ENCODE measurements around the gene RAB36.

Gene RAB36

DNA sequence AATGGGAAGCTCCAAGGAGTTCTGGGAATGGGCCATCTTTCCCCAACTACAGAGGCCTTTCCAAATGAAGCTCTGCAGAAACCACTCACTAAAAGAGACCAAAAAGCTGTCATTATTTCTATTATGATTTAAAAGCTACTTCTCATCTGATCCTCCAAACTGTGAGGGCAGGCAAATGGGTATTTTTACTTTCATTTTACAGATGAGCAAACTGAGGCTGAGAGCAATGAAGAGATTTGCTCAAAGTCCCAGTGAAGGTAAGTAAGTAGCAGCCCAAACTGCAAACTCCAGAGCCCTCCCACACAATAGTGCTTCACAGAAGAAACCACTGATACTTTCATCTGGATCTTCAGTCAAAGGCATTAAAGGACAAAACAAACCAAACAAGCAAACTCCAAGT is 4.9 kb upstream of the RAB36 start:
- DNase-seq, result no peak

DNA sequence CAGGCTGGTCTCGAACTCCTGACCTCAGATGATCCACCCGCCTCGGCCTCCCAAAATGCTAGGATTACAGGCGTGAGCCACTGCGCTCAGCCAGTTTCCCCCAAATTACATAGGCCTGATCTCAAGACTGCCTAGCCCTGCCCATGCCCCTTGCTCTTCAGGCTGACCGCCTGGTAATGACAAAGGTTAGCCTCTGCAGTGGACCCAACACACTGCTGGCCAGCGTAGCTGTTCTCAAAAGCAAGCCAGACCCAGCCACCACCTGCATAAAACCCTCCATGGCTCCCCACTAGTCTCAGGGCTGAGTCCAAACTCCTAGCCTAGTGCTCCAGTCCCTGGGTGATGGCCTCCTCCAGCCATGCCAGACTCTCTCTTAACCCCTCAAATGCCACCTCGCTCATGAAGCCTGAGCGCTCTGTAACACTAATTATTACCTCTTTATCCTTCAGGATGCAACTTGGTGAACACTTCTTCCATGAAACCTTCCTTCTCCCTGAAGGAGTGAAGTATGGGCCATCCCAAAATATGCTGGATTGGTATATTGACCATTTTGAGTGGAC is 2.7 kb upstream of the RAB36 start:
- no peak for DNase-seq

DNA sequence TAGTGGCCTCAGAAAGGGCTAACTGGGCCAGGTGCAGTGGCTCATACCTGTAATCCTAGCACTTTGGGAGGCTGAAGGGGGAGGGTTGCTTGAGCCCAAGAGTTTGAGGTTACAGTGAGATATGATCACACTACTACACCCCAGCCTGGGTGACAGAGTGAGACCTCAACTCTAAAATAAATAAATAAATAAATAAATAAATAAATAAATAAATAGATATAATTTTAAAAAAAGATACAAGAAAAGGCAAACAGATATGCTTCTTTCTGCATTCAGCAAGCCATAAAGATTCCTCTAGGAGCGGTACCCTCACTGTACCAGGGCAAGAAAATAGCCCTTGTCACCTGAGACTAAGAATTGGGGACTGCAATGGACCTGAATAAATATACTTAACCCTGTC is 2.2 kb upstream of the RAB36 start:
- DNase-seq, result no peak

DNA sequence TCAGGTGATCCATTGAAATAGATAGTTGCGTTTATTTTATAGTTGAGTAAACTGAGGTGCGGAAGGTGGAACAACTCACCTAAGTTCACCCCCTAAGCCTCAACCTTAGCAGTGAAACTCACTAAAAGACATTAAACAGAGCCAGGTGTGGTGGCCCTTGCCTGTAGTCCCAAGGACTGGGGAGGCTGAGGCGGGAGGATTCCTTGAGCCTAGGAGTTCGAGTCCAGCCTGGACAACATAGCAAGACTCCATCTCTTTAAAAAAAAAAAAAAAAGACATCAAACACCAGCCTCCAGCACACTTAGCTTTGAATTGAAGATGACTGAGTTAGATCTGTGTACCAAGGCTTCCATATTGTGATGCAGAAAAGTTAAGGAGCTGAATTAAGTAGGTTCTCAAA is 845 bp upstream of the RAB36 start:
- DNase-seq, result no peak

DNA sequence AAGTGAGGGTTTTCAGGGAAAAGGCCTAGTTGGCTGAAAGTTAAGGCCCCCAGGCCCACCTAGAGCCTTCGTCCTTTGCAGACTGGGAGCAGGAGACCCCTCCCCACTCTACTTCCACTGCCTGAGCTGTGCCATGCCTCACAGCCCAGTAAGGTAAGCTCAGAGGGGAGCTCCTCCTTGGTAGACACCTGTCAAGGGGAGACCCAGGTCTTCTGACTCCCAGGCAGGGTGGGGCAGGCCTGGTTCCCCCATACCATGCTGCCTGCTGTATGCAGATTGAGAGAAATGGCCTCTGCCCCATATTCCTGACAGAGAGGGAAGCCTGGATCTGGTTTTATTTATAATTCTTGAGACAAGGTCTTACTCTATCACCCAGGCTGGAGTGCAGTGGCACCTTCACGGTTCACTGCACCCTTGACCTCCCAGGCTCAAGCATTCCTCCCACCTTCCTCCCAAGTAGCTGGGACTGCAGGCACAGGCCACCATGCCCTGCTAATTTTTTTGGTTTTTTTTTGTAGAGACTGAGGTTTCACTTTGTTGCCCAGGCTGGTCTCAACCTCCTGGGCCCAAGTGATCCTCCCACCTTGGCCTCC is 697 bp downstream of the RAB36 start:
- DNase-seq, result no peak

DNA sequence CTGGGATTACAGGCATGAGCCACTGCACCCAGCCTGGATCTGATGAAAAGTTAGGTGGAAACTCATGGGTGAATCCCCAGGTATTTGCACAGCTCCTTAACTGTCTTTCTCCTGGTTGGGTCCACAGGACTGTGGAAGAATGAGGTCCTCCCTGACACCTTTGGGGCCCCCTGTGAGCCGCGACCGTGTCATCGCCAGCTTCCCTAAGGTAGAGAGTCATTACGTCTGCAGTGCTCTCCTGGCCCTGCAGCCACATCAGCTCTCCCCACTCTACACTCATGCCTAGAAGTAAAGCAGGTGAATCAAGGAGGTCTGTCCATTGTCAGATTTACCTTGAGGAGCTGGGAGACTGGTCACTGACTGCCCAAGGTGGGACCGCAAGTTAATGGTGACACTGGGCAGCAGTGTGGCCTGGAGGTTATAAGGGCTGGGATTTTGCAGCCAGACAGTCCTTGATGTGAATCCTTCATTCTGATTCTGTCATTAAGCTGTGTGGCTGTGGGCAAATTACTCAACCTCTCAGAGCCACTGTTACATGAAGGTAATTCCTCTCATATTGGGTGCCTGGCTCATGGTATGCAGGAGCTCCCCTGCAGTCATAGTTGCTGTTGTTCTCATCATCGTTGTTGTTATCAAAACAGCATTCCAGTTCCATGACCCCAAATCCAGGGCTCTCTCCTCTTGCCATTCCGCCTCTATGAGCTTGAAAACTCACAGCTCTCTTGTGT is 1.4 kb downstream of the RAB36 start:
- DNase-seq, result no peak

DNA sequence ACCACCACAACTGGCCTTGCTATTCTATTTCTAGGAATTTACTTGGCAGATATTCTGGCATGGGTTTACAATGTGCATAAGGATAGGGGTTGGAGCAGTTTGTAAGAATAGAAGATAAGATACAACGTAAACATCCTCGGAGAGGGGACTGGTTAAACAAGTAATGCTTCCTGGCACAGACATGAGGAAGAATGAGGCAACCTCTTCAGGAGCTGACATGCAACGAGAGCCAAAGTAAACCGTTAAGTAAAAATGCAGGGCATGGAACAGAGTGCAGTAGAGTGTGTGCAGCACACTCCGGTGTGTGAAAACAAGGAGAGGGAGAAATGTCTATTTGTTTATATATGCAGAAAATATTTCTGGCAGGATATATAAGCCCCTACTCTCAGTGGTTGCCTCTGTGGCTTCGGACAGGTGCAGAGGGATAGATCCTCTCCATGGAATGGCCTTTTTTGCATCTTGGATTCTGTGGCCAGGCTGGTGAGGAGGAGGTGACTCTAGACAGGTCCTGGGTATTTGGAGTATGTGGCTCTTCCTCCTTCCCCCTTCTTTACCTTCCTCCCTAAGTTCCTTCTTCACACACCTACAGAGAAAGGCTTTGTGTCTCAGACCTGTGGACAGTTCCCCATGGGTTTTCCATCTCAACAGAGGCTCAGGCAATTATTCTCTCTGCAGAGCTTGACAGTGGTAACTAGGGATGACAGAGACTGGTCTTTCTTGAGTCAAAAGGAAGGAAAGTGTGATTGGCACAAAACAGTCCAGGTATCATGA is 2.5 kb downstream of the RAB36 start:
- DNase-seq, result no peak

DNA sequence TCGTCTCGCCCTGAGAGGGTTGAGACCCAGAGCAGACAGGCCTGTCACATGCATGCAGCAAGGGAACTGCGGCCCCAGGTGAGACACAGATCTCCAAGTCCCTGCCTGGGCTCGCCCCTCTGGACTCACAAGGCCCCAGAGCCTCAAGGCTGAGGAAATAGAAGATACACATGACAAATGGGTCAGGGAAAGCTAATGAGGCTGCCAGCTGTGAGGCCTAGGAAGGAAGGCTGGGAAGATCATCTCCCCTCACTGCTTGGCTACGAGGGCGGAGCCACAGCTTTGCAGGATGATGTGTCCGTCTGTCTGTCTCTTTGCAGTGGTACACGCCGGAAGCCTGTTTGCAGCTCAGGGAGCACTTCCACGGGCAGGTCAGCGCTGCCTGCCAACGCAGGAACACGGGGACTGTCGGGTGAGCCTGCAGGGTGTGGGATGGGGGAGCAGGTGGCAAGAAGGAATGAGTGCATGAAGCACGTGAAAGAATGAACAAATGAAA is 4.5 kb downstream of the RAB36 start:
- no peak for DNase-seq

DNA sequence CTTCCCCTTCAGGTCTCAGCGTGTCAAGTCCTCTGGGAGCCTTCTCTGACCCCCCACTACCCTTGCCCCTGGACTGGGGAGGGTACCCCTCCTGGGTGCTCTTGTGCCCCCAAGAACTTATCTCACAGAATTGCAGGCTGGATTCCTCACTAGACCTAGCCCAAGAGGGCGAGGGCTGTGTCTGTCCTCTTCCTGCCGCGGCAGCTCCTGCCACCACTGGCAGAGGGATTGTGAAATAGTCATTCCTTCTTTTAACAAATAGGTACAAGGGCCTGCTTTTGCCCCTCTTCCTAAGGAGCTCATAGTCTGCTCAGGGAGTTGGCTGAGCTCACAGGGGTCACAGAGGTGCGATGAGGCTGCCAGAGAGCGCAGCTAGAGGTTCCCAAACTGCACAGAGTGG is 5.5 kb downstream of the RAB36 start:
- DNase-seq, result no peak

DNA sequence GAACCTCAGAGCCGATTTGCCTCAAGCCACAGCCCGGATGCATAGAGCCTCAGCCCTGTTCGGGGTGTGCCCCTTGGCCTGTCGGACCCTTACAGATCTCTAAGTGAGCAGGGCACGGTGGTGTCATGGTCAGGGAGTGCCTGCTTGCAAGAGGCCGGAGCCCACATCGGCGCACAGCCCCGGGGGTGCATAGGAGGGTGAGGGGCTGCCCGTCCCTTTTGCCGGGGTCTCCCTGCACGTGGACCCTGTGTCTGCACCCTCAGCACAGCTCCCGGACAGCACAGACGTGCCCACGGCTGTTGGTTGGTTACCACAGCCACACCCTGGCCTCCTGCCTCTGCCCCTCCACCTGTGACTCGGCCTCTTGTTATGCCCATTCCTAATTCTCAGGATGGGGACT is 6.5 kb downstream of the RAB36 start:
- DNase-seq, result no peak

DNA sequence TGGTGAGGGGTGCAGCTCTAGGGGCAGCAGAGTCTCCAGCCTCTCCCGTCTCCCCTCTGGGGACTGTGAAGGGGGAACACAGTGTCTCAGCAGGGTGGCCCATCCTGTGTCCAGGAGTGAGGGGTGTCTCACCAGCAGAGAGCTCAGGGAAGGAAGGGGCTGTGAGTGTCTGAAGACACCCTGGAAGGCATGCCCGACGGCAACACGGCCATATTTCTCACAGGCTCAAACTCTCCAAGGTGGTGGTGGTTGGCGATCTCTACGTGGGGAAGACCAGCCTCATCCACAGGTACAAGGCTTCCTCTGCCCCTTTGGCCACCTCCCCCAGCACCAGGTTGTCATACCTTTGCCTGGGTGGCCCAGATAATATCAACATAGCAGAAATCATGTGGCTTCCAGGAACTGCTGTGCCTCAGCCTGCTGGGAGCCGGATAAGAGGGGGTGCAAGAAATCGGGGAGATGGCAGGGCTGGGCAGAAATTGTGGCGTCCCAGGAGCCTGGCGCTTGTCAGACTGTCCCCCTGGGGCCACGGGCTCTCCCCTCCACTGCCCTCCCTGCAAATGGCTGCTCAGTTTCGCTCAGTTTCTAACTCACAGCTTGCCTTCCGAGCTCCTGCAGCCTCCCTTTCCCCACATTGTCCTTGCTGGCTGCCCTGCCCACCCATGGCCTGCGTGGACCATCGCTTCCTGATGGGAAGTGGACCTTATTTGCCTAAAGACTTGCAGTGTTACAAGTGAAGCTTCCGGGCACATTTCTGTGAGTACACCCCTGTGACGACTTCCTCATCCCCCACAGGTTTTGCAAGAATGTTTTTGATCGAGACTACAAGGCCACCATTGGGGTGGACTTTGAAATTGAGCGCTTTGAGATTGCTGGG is 7.2 kb downstream of the RAB36 start:
- no peak for DNase-seq

DNA sequence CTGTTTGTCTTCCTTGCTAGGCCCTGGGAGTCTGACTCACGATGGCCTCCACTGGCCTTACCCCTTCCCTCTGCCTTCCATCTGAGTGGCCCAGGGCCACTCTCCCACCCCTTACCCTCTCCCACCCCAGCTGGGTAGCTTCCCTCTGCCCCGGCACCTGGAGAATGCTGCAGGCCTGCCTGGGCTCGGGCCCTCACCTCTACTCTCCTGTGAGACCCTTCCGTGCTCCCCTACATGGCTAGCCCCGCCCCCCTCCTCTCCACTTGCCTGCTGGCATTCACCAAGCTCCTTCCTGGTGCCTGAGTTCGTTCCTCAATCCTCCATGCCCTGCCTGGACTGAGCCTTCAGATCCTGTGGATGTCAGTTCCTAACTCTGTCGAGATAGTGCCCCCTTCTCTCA is 8.7 kb downstream of the RAB36 start:
- DNase-seq, result no peak

DNA sequence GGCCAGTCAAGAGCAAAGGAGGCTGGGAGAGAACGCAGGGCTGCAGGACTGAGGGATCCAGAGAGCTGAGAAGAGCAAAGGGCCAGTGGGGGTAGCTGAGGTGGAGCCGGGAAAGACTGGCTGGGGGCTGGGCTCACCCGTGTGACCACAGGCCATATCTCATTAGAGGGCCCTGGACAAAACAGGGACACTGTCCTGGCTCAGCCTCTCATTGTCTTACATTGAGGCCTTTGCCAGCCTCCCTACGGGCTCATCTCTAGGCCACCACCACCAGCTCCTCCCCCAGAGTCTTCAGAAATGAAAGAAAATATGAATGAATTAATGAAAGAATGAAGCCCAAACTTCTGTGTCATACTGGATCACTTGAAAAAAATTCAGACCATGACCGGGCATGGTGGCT is 9.2 kb downstream of the RAB36 start:
- DNase-seq, result no peak

DNA sequence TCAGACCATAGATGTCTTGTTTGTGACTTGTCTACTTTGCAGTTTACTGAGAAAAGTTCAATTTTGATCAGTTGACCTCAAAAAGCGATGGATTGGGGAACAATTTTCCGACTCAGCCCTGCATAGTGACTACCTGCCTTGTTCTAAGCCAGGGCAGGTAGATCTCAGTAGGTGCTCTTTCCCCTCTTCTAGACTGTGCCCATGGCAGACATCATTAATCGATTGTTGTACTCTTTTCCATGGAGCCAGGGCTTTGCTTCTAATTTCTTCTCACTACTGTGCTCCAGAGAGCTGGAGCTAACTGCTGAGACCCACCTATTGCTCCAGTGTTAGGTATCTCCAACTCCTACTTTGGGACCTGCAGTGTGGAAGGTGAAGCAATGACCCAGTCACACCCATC is 9.9 kb downstream of the RAB36 start:
- DNase-seq, result no peak

DNA sequence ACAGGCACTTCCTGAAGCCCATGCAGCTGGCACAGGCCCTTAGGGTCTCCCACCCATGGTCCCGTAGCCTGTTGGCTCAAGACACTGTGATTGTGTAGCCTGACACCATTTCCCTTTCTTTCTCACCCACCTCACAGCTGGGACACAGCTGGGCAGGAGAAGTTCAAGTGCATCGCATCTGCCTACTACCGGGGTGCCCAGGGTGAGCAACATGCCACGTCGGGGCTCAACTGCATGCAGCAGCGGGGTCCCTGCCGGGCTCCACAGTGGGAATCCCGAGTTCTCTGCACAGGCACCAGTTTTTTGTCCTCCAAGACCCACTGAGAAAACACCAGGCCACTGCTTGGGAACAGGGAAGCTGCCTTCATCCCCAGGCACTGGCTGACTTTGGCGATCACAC is 10.6 kb downstream of the RAB36 start:
- DNase-seq, result no peak

DNA sequence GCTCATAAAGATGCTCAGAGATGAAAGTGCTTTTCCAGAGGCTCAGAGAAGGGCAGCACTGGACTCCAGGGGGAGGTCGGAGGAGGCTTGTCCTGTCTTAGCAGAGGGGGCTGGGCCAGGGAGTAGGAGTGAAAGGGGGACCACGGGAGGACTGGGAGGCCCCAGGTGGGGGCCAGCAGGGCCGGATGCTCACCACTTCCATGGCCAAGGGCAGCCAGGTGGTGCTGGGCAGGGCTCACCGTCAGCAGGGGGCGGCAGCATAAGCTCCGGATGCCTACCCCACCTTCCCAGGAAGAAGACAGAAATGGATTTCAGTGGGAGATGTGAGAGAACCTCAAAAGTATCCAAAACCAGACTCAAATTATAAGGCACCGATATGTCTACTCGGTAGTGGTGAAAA is 11.0 kb downstream of the RAB36 start:
- no peak for DNase-seq

DNA sequence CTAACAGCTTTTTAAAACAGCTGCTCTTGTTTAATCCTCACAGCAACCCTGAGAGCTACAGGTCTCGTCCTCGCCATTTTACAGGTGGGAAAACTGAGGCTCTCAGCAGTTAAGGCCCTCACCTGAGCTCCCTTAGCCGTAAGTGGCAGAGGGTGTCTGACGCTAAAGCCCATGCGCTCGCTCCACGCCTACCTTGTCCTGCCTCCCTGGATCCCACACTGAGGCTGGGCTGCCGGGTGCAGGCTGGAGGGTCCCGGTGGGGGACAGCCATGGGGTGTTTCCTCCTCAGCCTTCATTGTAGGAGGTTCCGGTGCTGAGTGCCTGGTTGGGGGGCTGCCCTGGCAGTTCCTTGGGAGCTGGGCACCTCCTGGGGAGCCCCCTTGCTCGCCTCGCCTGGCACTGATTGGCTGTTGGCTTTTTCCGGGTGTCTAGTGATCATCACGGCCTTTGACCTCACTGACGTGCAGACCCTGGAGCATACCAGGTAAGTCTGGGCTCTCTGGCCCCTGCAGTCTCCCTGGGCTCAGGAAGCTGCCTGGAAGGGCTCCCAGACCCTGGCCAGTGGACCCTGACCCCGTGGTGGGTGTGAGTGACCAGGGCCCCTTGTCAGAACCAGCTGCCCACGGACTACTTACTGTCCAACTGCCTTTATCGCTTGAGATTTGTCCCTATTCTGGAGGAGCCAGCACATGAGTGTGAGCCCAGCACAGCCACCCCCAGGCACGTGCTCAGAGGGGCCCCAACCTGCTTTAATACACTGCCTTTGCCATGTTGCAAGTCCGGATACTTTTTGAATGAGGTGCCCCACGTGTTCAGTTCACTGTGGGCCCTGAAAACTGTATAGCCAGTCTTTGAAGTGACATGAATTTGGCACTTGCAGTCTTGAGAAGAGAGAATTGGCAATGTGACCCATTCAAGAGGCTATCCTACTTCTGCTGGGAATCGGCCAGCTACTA is 12.6 kb downstream of the RAB36 start:
- no peak for DNase-seq

DNA sequence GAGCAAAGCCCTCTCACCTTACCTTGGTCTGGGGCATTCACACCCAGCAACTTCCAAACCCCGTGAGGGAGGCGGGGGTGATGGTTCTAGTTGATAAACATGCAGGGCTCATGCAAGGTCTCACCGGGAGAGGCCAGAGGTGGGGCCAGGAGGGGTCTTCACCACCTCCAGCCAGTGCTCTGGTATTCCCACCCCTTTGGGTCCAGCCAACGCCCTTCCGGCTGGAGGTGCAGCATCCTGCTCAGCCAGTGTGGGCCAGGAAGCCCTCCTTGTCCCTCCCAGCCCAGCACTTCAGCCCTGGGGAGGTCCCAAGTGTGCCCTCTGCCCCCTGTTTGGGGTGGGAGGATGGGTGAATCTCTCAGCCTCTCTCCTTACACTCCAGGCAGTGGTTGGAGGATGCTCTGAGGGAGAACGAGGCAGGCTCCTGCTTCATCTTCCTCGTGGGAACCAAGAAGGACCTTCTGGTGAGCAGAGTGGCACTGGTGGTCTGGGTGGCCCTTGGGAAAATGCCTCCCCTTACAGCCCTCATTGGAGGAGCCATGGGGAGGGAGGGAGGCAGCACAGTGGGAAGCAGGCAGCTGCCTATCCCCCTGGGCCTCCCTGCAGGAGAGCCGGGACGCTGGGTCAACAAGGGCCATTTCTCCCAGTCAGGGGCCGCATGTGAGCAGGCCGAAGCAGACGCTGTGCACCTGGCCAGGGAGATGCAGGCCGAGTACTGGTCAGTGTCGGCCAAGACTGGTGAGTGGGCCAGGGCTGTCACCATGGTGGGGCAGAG is 13.4 kb downstream of the RAB36 start:
- no peak for DNase-seq

DNA sequence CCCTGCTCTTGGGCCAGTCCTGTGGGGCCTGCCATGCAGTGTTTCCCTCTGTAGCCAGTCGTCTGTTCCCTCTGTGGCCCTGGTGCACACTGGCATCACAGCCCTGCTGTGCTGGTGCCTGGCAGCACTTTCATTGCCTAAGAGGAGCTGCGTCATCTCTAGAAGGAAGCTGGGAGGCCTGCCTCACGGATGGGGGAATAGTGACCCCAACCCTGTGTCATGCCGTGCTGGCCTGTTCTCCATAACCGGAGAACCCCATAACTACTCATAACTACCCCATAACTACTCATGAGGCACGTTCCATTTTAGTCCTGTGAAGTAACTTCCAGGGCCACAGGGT is 14.0 kb downstream of the RAB36 start:
- DNase-seq, result no peak

DNA sequence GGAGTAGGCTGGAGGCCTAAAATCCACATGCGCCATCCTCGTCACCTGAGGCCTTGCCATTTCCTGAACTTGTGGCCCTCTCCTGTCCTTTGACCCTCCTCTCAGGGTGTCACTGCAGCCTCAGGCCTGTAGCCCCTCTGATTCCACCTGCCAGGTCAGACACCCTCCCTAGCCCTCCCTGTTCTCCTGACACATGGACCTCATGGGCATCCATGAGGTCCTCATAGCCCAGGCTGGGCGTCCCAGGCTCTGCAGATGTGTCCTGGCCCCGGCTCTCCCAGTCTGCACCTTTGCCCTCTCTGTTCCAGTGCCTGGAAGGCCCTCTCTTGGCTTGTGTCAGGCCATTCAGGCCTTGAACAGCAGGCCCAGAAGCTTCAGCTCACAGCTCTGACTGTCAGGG is 15.8 kb downstream of the RAB36 start:
- DNase-seq, result no peak

DNA sequence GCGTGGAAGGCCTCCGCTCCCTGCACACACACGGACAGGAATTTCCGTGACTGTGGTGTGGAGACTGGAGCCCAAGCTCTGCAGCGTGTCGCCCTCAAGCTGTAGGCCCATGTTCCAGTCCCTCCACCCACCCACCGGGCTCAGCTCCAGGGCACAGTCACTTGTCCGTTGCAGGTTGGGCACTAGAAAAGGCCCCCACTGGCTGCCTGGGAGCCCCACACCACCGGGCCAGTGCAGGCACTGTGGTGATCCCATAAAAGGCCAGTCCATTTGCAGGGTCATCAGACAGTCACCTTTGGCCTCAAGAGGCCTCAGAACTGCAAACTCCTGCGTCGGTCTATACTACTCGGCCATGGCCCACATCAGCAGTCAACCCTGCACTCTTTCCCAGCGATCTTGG is 16.3 kb downstream of the RAB36 start:
- no peak for DNase-seq
